NCI-H128 (cell line): ENCODE results near the gene ANP32A.

Experiments
- DNase-seq: peaks from one replicate; lab custom pipeline; 2025; ENCODE audit not compliant: unreplicated experiment; lab: John Stamatoyannopoulos, UW

Gene ANP32A

GRCh38 chr15:68798346-68799094, 22.2 kb downstream of the ANP32A start:
- no peak for DNase-seq

- no peak for DNase-seq
Measured at GRCh38 chr15:68797599-68798345, 22.9 kb downstream of the ANP32A start.

GRCh38 chr15:68797191-68797590, 23.5 kb downstream of the ANP32A start:
- DNase-seq: no peak

- no peak for DNase-seq
Measured at GRCh38 chr15:68796576-68796975, 24.1 kb downstream of the ANP32A start.

- DNase-seq: no peak
Measured at GRCh38 chr15:68795298-68795848, 25.3 kb downstream of the ANP32A start.

- DNase-seq: no peak
Measured at GRCh38 chr15:68794863-68795262, 25.8 kb downstream of the ANP32A start.

- no peak for DNase-seq
Measured at GRCh38 chr15:68794307-68794706, 26.4 kb downstream of the ANP32A start.

- DNase-seq: no peak
Measured at GRCh38 chr15:68793776-68794175, 26.9 kb downstream of the ANP32A start.

GRCh38 chr15:68792901-68793766, 27.6 kb downstream of the ANP32A start:
- DNase-seq: no peak

- no peak for DNase-seq
Measured at GRCh38 chr15:68791431-68792283, 29.0 kb downstream of the ANP32A start.

- no peak for DNase-seq
Measured at GRCh38 chr15:68790910-68791309, 29.8 kb downstream of the ANP32A start.

GRCh38 chr15:68790242-68790575, 30.5 kb downstream of the ANP32A start:
- DNase-seq: no peak

GRCh38 chr15:68789534-68790241, 31.0 kb downstream of the ANP32A start:
- DNase-seq: no peak

GRCh38 chr15:68789091-68789490, 31.6 kb downstream of the ANP32A start:
- no peak for DNase-seq

- DNase-seq: no peak
Measured at GRCh38 chr15:68788264-68788624, 32.5 kb downstream of the ANP32A start.

GRCh38 chr15:68787609-68788263, 33.0 kb downstream of the ANP32A start:
- no peak for DNase-seq

GRCh38 chr15:68786753-68787152, 33.9 kb downstream of the ANP32A start:
- DNase-seq: no peak

GRCh38 chr15:68785541-68785940, 35.2 kb downstream of the ANP32A start:
- no peak for DNase-seq

GRCh38 chr15:68784206-68784605, 36.5 kb downstream of the ANP32A start:
- no peak for DNase-seq
